Measurements from ENCODE around the gene BRD1. TPM values are rescaled to one million over a fixed set of nuclear protein-coding genes. Genes with fewer than 3 reads are reported as not detected.

BRD1 gene
- polyA plus RNA-seq, 3 donors: 0.61 to 13.8 (median 0.86) TPM

DNA sequence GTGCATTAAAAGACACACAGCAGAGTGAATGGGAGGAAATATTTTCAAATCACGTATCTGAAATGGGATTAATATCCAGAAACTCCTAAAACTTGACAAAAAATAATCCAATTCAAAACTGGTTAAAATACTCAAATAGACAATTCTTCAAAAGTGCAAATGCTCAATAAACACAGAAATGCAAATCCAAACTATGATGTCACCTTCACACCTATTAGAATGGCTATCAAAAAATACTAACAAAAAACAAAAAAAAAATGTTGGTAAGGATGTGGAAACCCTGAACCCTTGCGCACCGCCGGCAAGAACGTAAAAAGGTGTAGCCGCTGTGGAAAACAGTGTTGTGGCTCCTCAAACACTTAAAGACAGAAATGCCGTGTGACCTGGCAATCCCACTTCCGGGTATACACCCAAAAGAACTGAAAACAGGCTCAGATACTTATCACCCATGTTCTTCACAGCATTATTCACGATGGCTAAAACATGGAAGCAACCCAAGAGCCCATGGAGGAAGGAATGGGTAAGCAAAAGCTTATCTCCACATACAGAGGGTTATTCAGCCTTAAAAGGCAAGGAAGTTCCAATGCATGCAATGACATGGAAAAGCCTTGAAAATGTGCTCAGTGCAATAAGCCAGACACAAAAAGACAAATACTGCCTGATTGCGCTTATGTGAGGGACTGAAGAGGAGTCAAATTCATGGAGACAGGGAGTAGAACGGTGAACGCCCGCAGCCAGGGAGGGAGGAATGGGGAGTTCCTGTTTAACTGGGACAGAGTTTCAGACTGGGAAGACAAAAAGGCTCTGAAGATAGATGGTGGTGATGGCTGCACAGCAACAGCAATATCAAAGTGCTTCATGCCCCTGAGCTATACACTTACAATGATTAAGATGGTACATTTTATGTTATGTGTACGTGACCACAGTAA, 19.6 kb downstream of the BRD1 start:
- Mint-ChIP-seq H3K36me3 (peaks cover 33 to 39% of the 10 kb centered on the region in 2 donors), H3K27ac (peak overlapping the region in 3 of 7 donors; percentile 49 to 67 (median 66)), H3K9me3 (no peaks in the 10 kb centered on the region), H3K4me3 (no peak overlapping the region), H3K27me3 (ENCODE audit: low read depth in 3 of 3) (peaks cover 0 to 2% (median 0%) of the 10 kb centered on the region in 3 donors), H3K4me1 (peaks cover 41% of the 10 kb centered on the region)
- peaks cover 100% of the 10 kb centered on the region for H3K79me2 ChIP-seq (ENCODE audit: insufficient read depth, low read length)
- no peaks in the 10 kb centered on the region for H3K27me3 ChIP-seq (ENCODE audit: control insufficient read depth in 2 of 2, insufficient read depth in 2 of 2, low read length in 2 of 2)
- no peak overlapping the region for H3K9ac ChIP-seq (ENCODE audit: insufficient read depth, low read length, poor library complexity, severe bottlenecking)
- DNase-seq: no peak
- H3K9me3 ChIP-seq (replicated peaks in 1 of 2; ENCODE audit: control insufficient read depth in 1 of 2, insufficient read depth in 1 of 2, low read length in 2 of 2): no peaks in the 10 kb centered on the region
- peaks cover 16 to 30% of the 10 kb centered on the region in 2 donors for H3K4me1 ChIP-seq (ENCODE audit: control insufficient read depth in 1 of 2, insufficient read depth in 2 of 2, low read length in 2 of 2)
- H2AFZ ChIP-seq (ENCODE audit: insufficient read depth, low read depth, low read length, poor library complexity, severe bottlenecking): no peak overlapping the region
- H3K4me2 ChIP-seq (replicated peaks; ENCODE audit: extremely low read depth, low read length, poor library complexity, severe bottlenecking): no peak overlapping the region
- peak overlapping the region in 1 of 2 donors; percentile 59 for H3K27ac ChIP-seq (ENCODE audit: low read depth in 1 of 2, low read length in 2 of 2)
- no peak overlapping the region for H3K4me3 ChIP-seq (replicated peaks in 1 of 3; ENCODE audit: low read depth in 2 of 3, low read length in 3 of 3)
- TF ChIP-seq, protein P1, sequence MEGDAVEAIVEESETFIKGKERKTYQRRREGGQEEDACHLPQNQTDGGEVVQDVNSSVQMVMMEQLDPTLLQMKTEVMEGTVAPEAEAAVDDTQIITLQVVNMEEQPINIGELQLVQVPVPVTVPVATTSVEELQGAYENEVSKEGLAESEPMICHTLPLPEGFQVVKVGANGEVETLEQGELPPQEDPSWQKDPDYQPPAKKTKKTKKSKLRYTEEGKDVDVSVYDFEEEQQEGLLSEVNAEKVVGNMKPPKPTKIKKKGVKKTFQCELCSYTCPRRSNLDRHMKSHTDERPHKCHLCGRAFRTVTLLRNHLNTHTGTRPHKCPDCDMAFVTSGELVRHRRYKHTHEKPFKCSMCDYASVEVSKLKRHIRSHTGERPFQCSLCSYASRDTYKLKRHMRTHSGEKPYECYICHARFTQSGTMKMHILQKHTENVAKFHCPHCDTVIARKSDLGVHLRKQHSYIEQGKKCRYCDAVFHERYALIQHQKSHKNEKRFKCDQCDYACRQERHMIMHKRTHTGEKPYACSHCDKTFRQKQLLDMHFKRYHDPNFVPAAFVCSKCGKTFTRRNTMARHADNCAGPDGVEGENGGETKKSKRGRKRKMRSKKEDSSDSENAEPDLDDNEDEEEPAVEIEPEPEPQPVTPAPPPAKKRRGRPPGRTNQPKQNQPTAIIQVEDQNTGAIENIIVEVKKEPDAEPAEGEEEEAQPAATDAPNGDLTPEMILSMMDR (IDR thresholded peaks at IDR 0.05): no peak
- H3K36me3 ChIP-seq (replicated peaks in 1 of 2; ENCODE audit: control insufficient read depth in 1 of 2, insufficient read depth in 2 of 2, low read length in 2 of 2): peaks cover 19 to 49% of the 10 kb centered on the region in 2 donors
- 56% methylated on average over 8 of the region's 14 CpGs for WGBS (ENCODE audit: insufficient coverage)
- peaks cover 100% of the 10 kb centered on the region for H4K20me1 ChIP-seq (ENCODE audit: insufficient read depth, low read length)
- intact Hi-C loops (cut with micrococcal nuclease): no loop called here

GRCh38 chr22:49807129-49807528, 20.5 kb downstream of the BRD1 start:
- H3K4me1 Mint-ChIP-seq: peaks cover 35% of the 10 kb centered on the region
- Histone ChIP-seq H4K20me1 (ENCODE audit: insufficient read depth, low read length) (peaks cover 98% of the 10 kb centered on the region), H3K27ac (ENCODE audit: low read depth in 1 of 2, low read length in 2 of 2) (no peak overlapping the region), H2AFZ (ENCODE audit: insufficient read depth, low read depth, low read length, poor library complexity, severe bottlenecking) (no peak overlapping the region), H3K4me2 (replicated peaks; ENCODE audit: extremely low read depth, low read length, poor library complexity, severe bottlenecking) (no peak overlapping the region), H3K9ac (ENCODE audit: insufficient read depth, low read length, poor library complexity, severe bottlenecking) (no peak overlapping the region), H3K36me3 (replicated peaks in 1 of 2; ENCODE audit: control insufficient read depth in 1 of 2, insufficient read depth in 2 of 2, low read length in 2 of 2) (peaks cover 25 to 48% of the 10 kb centered on the region in 2 donors), H3K9me3 (replicated peaks in 1 of 2; ENCODE audit: control insufficient read depth in 1 of 2, insufficient read depth in 1 of 2, low read length in 2 of 2) (no peaks in the 10 kb centered on the region), H3K4me1 (ENCODE audit: control insufficient read depth in 1 of 2, insufficient read depth in 2 of 2, low read length in 2 of 2) (peaks cover 16 to 30% of the 10 kb centered on the region in 2 donors), H3K79me2 (ENCODE audit: insufficient read depth, low read length) (peaks cover 97% of the 10 kb centered on the region), H3K27me3 (ENCODE audit: control insufficient read depth in 2 of 2, insufficient read depth in 2 of 2, low read length in 2 of 2) (no peaks in the 10 kb centered on the region), H3K4me3 (replicated peaks in 1 of 3; ENCODE audit: low read depth in 2 of 3, low read length in 3 of 3) (no peak overlapping the region)
- 100% methylated on average over 4 of the region's 8 CpGs for WGBS (ENCODE audit: insufficient coverage)
- peak overlapping the region in 2 of 7 donors; percentile 66 to 75 for H3K27ac Mint-ChIP-seq
- no peak for DNase-seq
- no peak overlapping the region for H3K4me3 Mint-ChIP-seq
- intact Hi-C loops (cut with micrococcal nuclease): no loop called here
- peaks cover 35 to 41% of the 10 kb centered on the region in 2 donors for H3K36me3 Mint-ChIP-seq
- no peaks in the 10 kb centered on the region for H3K9me3 Mint-ChIP-seq
- peaks cover 0 to 2% (median 0%) of the 10 kb centered on the region in 3 donors for H3K27me3 Mint-ChIP-seq (ENCODE audit: low read depth in 3 of 3)
- TF ChIP-seq, protein P1 (IDR thresholded peaks at IDR 0.05): no peak

All from CD14-positive monocyte (primary cell).